Measurements from ENCODE around the gene TSFM.
A peak's percentile ranks its signal among the peaks of the same experiment; 100 is the strongest.

The TSFM gene

DNA sequence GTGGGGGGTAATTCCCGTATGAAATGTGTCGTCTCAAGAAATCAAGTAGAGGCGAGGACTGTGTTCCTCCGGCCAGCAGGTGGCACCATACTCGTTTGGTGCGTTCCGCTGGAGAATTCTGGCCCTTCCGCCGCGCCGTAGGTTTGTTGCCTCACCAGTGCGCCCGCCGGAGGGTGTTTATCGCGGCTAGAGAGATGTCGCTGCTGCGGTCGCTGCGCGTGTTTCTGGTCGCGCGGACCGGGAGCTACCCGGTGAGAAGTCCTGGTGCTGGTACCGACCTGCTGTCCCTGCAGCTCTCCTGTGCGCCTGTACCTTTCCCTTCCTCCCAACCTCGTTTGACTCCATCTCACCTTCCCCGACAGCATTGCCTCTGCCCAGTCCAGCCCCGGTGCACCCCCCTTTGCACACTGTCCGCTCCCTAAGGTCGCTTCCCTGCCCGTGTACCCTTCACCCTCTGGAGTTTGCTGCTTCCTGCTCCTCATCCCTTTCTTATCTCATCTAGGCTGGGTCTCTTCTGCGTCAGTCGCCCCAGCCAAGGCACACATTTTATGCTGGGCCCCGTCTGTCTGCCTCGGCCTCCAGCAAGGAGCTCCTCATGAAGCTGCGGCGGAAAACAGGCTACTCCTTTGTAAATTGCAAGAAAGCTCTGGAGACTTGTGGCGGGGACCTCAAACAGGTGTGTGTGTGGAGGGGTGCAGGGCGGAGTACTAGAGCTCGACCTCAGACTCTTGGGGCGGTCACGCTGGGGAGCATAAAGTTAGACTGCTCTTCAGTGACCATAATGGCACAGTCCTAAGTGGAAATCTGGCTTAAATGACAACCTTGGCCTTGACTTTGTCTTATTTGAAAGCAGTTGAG, at the start of gene TSFM:
TSFM (plus strand) TSS at position 180 of the 858 bp plus-strand sequence; CDS start at position 195, 15 bp downstream.
- DNase-seq, result peak; percentile 95

DNA sequence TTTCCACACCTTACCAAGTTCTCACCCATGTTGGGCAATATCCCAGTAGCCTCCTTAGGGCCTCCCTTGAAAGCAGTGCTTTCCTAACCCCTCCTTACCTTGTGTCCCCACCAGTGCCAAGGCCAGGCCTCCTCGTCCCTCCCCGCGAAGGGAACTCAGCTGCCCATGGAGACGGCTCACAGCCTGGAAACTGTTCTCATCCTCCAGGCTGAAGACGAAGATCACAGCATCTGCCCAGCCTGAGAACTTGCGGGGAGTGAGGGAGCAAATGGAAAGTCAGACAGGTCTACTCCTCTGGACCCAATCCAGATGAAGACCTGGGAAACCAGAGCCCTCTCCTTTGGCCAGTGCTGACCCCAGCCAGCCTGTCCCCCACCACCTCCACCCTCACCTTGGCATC, 48.7 kb upstream of the TSFM start:
- no peak for DNase-seq

- no peak for DNase-seq
Observed at GRCh38 chr12:57734591-57734990, 48.0 kb upstream of the TSFM start.

DNA sequence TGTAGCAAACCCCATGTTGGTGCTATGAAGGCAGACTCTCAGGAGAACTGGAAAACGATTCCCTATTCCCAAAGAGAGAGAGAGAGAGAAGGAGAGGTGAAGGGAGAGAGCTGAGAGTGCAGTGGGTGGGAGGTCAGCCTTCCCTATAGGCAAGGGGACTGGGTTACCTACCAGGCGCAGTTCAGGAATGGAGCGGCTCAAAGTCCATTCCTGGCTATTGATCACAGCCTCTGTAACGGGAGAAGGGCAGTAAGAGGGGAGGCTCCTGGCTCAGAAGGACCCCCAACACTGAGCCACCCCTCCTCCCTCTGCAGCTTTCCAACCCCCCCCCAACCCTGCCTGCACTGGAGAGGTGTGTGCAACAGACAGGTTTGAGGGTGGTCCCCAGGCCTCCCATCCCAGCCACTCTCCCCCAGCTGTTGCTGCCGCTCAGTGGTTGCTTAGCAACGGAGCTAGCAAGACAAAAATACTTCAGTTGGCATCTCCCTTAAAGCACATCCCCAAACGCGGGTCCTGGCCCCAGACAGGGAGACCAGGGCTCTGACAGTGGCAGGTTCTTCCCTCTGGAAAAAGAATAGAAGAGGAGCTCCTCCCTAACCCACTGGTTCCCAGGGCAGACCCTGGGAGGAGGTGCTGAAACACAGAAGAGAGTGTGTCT, 47.3 kb upstream of the TSFM start:
- no peak for DNase-seq

DNA sequence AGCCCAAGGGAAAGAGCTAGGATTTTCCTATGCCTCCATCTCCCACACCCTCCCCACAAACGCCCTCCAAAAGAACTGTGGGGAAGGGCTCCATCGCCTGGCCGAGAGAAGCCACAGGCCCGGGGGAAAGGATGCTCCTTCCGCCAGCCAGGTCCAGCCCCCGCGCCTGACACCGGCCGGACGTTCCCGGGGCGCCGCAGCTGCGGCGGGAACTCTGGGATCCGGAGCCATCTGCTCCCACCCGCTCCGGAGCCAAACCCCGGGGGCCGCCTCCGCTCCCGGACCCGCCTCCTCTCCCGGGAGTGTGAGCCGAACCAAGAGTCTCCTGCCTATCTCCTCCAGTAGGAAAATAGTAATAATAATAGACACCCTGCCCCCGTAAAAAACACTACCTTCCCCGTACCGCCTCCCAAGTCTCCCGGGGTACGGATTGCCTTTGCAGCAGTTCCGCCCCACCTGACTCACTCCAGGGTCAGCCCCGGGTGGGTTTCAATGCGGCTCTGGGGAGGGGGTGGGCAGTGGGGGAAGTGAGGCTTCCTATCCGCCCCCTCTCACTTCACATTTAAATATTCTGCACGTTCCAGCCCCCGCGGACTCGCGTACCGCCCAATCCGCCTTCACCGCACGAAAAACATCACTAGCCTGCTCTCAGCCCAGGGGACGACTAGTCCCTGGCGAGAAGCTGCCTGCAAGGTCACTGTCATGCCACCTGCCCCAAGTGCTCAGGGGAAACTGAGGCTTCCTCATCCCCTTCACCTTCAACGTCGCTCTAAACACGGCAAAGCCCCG, 46.4 kb upstream of the TSFM start:
- no peak for DNase-seq

- DNase-seq, result no peak
Observed at GRCh38 chr12:57736741-57737466, 45.7 kb upstream of the TSFM start.

DNA sequence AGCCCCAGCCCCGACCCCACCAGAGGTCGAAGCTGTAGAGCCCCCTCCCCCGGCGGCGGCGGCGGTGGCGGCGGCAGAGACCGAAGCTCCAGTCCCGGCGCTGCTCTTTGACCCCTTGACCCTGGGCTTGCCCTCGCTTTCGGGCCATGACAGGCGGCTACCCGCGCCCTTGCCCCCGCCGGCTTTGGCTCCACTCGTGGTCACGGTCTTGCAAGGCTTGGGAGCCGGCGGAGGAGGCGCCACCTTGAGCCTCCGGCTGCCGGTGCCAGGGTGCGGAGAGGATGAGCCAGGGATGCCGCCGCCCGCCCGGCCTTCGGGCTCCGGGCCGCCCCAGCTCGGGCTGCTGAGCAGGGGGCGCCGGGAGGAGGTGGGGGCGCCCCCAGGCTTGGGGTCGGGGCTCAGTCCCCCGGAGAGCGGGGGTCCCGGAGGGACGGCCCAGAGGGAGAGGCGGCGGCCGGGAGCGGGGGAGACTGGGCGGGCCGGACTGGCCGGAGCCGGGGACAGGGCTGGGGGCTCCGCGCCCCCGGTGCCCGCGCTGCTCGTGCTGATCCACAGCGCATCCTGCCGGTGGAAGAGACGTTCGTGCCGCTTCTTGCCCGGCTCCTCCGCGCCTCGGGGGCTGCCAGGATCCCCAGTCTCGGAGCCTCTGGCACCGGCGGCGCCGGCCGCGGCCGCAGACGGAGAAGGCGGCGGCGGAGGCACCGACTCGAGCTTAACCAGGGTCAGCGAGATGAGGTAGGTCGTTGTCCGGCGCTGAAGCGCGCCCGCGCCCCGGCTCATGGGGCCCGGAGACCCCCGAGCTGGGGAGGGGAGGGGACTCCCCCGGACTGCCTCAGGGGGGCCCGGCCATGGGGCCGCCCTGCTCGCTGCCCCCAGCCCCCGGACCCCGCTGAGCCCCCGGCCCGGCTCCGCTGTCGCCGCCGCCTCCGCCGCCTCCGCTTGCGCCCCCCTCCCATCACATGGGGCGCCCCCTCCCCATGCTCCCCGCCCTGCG, 44.8 kb upstream of the TSFM start:
- DNase-seq, result no peak

- no peak for DNase-seq
Observed at GRCh38 chr12:57738661-57739237, 43.8 kb upstream of the TSFM start, which contains the start of gene AGAP2. TSS of gene AGAP2 (minus strand) at chr12:57738742. CDS start at chr12:57738246, 496 bp downstream.

GRCh38 chr12:57739387-57739786, 43.2 kb upstream of the TSFM start:
- DNase-seq, result no peak

DNA sequence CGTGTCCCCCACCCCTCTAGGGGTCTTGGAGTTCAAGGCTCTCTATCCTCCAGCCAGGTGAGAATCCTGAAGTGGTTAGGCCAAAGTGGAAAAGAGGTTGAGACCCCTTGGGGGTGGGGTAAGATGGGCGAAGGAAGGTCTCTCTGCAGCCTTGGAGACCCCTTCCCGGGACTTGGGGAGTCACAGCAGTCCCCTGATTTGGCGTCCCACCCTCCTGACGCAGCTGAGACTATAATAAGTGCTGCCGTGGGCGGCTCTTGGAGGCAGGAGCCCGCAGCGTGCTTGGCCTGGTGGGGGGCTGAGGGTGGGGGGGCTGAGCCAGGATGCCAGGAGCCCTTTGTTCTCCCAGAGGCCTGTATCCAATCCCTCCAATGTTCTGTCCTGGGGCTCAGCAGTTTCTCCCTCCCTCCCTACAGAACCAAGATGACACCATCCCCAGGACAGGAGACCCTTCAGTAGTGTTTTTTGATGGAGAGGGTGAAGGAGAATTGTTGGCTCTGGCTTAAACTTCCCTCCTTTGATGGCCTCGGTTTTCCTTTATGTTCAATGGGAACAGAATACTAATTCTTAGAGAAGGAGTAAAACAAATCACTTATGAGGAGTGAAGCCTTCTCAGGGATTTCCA, 42.6 kb upstream of the TSFM start:
- DNase-seq, result no peak

GRCh38 chr12:57740656-57741412, 41.8 kb upstream of the TSFM start:
- peak; percentile 88 for DNase-seq

GRCh38 chr12:57741413-57741789, 41.2 kb upstream of the TSFM start:
- DNase-seq, result no peak

DNA sequence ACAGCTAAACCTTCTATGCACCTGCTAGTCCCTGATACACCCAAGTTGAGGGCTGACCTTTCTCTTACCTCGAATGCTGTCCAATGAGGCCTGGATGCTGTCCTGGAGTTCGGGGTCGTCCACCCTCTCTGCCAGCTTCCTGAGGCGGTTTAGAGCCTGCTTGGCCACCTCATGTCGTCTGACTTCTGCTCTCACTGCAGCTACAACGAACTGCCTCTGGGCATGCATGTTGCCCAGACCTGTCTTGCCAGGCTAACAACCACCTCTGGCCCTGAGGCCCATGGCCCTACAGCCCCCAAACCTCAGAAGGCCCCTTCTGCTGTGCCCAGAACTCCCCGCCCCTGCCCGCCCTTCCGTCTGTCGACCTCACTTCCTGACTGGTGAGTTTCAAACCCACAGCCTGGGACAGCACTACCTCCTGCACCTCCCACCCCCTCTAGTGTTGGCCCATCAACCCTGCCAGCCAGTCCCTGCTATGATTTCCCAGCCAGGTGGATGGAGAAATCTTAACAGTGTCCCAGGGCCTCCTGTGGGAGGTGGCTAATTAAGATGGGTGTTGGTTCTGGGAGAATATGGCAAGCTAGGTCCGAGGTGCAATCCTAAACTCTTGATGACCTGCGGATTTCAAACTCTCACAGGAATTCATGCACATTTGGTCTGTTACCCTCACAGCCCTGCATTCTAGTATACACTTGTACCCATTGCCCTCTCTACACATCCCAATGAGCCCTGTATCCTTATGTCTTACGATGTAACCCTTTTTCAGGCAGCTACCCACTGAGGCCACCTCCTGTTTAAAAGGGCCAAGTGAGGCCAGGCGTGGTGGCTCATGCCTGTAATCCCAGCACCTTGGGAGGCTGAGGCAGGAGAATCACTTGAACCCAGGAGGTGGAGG, 40.5 kb upstream of the TSFM start:
- peak; percentile 91 for DNase-seq

DNA sequence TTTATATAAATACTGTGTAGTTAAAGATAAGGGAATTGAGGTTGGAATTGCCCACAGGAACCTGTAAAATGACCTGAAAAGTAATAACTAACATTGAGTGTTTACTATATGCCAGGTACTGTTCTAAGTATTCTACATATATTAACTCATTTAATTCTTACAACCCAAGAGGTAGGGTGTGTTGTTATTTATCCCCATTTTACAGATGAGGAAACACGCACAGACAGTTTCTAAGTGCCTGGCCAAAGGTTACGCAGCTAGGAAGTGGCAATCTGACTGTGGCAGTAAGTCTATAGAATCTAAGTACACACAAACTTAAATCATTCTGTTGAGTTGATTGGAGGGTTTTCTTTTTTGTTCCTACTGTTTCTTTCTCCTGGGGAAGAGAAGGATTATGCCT, 38.8 kb upstream of the TSFM start:
- DNase-seq, result no peak

GRCh38 chr12:57744194-57744776, 38.3 kb upstream of the TSFM start:
- peak; percentile 74 for DNase-seq

DNA sequence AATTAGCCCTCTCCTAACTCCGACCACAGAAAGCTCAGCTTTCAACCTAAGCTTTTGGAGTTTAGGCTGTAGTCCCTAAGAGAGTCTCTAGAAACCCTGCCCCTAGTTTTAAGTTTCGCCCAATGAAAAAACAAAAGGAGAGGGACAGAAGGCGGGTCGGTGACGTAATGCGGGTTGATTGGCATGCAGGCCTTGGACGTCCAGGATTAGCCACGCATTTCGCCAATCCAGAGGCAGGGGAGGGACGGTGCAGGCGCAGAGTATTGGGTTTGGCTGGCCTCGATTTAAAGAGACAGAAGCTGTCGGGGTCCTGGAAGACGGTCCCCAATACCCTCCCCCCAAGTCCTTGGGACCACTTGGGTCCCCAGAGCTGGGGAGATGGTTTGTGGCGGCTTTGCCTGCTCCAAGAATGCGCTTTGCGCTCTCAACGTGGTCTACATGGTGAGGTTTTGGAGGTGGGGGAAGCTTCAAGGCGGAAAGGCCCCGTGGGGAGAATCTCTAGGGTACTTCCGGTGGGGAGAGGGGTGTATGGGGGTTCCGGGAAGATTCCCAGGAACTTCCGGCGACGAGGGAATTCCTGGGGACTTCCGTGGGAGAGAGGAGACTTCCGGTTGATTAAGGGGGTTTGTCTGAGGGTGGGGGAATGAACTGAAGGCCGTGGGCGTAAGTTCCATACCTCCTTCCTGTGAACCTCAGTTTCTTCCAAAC, 37.7 kb upstream of the TSFM start, which contains the start of gene TSPAN31:
TSPAN31 (plus strand) TSS at position 263 of the 708 bp plus-strand sequence; CDS start at position 379, 116 bp downstream.
- peak; percentile 96 for DNase-seq

GRCh38 chr12:57745485-57745881, 37.1 kb upstream of the TSFM start:
- DNase-seq, result no peak

All from activated CD4-positive, alpha-beta T cell treated with anti-CD3 and anti-CD28 coated beads, Interleukin-10, Interleukin-2, amounts not matched to agents 100 ng/mL and 50 ng/mL, durations not matched to agents 16 hours and 8 hours (primary cell).